HG03432 (cell line): ENCODE results near the gene ANO6.
"Not testable (repeated sequence)": the region's sequence is repeated elsewhere in the genome, so short reads cannot be mapped to it uniquely, and the experiment has no call there.

ENCODE experiments used
- ATAC-seq: cut with Tn5 transposase; IDR thresholded peaks from one replicate; pipeline ENCODE4 v1.9.1; 2021; ENCODE audit warnings: mild to moderate bottlenecking, moderate library complexity; ENCODE audit not compliant: unreplicated experiment

Gene ANO6

GRCh38 chr12:45215419-45216229 is at the start of gene ANO6:
ANO6 (plus strand) TSS chr12:45216095; CDS start chr12:45216322, 227 bp downstream.
- ATAC-seq = peak; percentile 80

- no peak for ATAC-seq
Observed at GRCh38 chr12:45168976-45169375, 46.9 kb upstream of the ANO6 start.

- peak; percentile 81 for ATAC-seq
Observed at GRCh38 chr12:45170456-45171042, 45.3 kb upstream of the ANO6 start.

GRCh38 chr12:45173293-45173692 is 42.6 kb upstream of the ANO6 start:
- ATAC-seq = not testable (repeated sequence)

GRCh38 chr12:45174595-45174994 is 41.3 kb upstream of the ANO6 start:
- ATAC-seq = no peak

- no peak for ATAC-seq
Observed at GRCh38 chr12:45178771-45179170, 37.1 kb upstream of the ANO6 start.

- no peak for ATAC-seq
Observed at GRCh38 chr12:45182511-45182910, 33.4 kb upstream of the ANO6 start.

GRCh38 chr12:45183246-45183645 is 32.6 kb upstream of the ANO6 start:
- no peak for ATAC-seq

GRCh38 chr12:45184147-45184963 is 31.5 kb upstream of the ANO6 start:
- ATAC-seq = no peak

- ATAC-seq = no peak
Observed at GRCh38 chr12:45186762-45187161, 29.1 kb upstream of the ANO6 start.

GRCh38 chr12:45189766-45190403 is 26.0 kb upstream of the ANO6 start:
- no peak for ATAC-seq

- no peak for ATAC-seq
Observed at GRCh38 chr12:45191239-45191638, 24.7 kb upstream of the ANO6 start.

- no peak for ATAC-seq
Observed at GRCh38 chr12:45192707-45193106, 23.2 kb upstream of the ANO6 start.

GRCh38 chr12:45200491-45201043 is 15.3 kb upstream of the ANO6 start:
- no peak for ATAC-seq

- ATAC-seq = no peak
Observed at GRCh38 chr12:45203767-45204166, 12.1 kb upstream of the ANO6 start.

GRCh38 chr12:45204757-45205156 is 11.1 kb upstream of the ANO6 start:
- no peak for ATAC-seq

GRCh38 chr12:45205165-45205825 is 10.6 kb upstream of the ANO6 start:
- ATAC-seq = peak; percentile 87

- ATAC-seq = no peak
Observed at GRCh38 chr12:45208604-45209487, 7.0 kb upstream of the ANO6 start.

GRCh38 chr12:45209784-45210183 is 6.1 kb upstream of the ANO6 start:
- no peak for ATAC-seq
